Heart right ventricle (tissue), 16 donors: ENCODE results near the gene MARVELD3. TPM values are rescaled to one million over a fixed set of nuclear protein-coding genes. Genes with fewer than 3 reads are reported as not detected.

ENCODE experiments used
- ATAC-seq, 8 donors: fragments of 200-7000 bp; cut with Tn5 transposase; one replicate each; pipeline ENCODE4 v1.9.1; 2020; ENCODE audit warnings: mild to moderate bottlenecking in 8 of 8, moderate library complexity in 8 of 8, moderate number of reproducible peaks in 1 of 8
- DNase-seq, 2 donors: peaks; one replicate each; pipeline ENCODE4 v3.0.0-alpha.2; 2020
- H3K27ac ChIP-seq, 10 donors: fragments of 200-600 bp; sonication (generic) in 2 of 10; one replicate each; pipeline versions ENCODE4 v1.5.0 to v1.8.0; 2020 to 2022; ENCODE audit warnings: mild to moderate bottlenecking in 3 of 10
- H3K27me3 ChIP-seq, 7 donors: fragments of 200-600 bp; one replicate each; pipeline ENCODE4 v1.8.0; 2021 to 2022; ENCODE audit warnings: mild to moderate bottlenecking in 2 of 7
- H3K36me3 ChIP-seq, 9 donors: fragments of 200-600 bp; sonication (generic) in 1 of 9; one replicate each; pipeline versions ENCODE4 v1.5.0 to v1.8.0; 2020 to 2022; ENCODE audit warnings: mild to moderate bottlenecking in 2 of 9
- H3K4me1 ChIP-seq, 9 donors: fragments of 200-600 bp; sonication (generic) in 1 of 9; one replicate each; pipeline versions ENCODE4 v1.5.0 to v1.8.0; 2020 to 2022; ENCODE audit warnings: mild to moderate bottlenecking in 4 of 9
- H3K4me3 ChIP-seq, 10 donors: fragments of 200-600 bp; sonication (generic) in 2 of 10; one replicate each; pipeline versions ENCODE4 v1.5.0 to v1.8.0; 2020 to 2022; ENCODE audit warnings: mild to moderate bottlenecking in 7 of 10, moderate library complexity in 2 of 10
- H3K9me3 ChIP-seq, 11 donors: fragments of 200-600 bp in 10 of 11; sonication (generic) in 2 of 11; one replicate each; pipeline versions ENCODE4 v1.5.0 to v1.8.0; 2013 to 2022; ENCODE audit warnings: mild to moderate bottlenecking in 2 of 11, control low read depth in 1 of 11, moderate library complexity in 1 of 11
- CTCF ChIP-seq, 9 donors: fragments of 200-600 bp; sonication (generic) in 2 of 9; IDR thresholded peaks; one replicate each; pipeline versions ENCODE4 v1.5.0 to v1.8.0; 2021 to 2022; ENCODE audit warnings: antibody characterized with exemption in 9 of 9, mild to moderate bottlenecking in 5 of 9, moderate library complexity in 1 of 9
- WGBS, 2 donors: extraction: QIAGEN DNeasy Blood & Tissue Kit; methylation state at CpG; one replicate each; pipeline ENCODE4 v1.1.7; 2013; ENCODE audit warnings: inconsistent platforms in 1 of 2; 5-methylcytosine and 5-hydroxymethylcytosine counted together
- intact Hi-C, 10 donors: fragments of 100-400 bp; cut with DNase I; formaldehyde crosslinking; loops; one replicate each; pipeline versions ENCODE4 v1.11.1 to v1.14.2; 2022
- polyA plus RNA-seq, 2 donors: library from polyadenylated mRNA; stranded (reverse); fragments of 200-250 nt; gene quantifications; one replicate each; pipeline ENCODE4 v1.2.3, GENCODE V29; 2013
- total RNA-seq, 10 donors: library from RNA; stranded (reverse); fragmentation: NEBNext Ultra II Directional in 3 of 10; extraction: Animal tissue kit (Norgen Biotek cat#: 25700) in 3 of 10; gene quantifications; one replicate each; pipeline versions ENCODE4 v1.2.1 to v1.2.4, GENCODE V29; 2021 to 2023
- donor health status: Arrhythmogenic right ventricular cardiomyopathy.
- donor health status: ischemic (EF 13 %, LVEDD 7.1; RV severe dilation, severe dysfunction).
- donor health status: healthy with polysubstance abuse.
- donor health status: DM: no; HTN: yes; CAD: no.
- donor health status: DM: no; HTN: no; CAD: no.
- donor health status: ischemic (EF 25% LVEDD 6.9; RV normal size, moderate dysfunction).
- donor health status: ischemic (EF 25% LVEDD 5.7; RV mildly dilated, moderate dysfunction).
- donor health status: healthy.
- donor health status: DM: yes; HTN: yes; CAD: no.
- donor health status: Ischemic cardiomyopathy.
- donor health status: ischemic (EF 35%, LVEDD 5.7; RV mildly dilated, moderate dysfunction).
- donor health status: nonischemic (EF 11% LVEDD 7.7; RV severe dilation, severe dysfunction).
- donor health status: DM: yes; HTN: yes; CAD: no.
- donor health status: PGD.
- donor health status: ischemic (EF 29% LVEDD 5.4; RV normal size, mild dysfunction).
- donor health status: nonischemic (EF 23%, LVEDD 6.1; RV moderate dilation, normal function).

MARVELD3 gene
- total and polyA plus RNA-seq, 12 donors, result 0.01 TPM; not detected in 11

GRCh38 chr16:71649704-71650103 lies 23.7 kb downstream of the MARVELD3 start:
- Histone ChIP-seq H3K4me3 (no peak overlapping the region), H3K36me3 (peaks cover 0 to 94% (median 31%) of the 10 kb centered on the region in 9 donors), H3K4me1 (no peaks in the 10 kb centered on the region), H3K27me3 (no peaks in the 10 kb centered on the region), H3K9me3 (no peaks in the 10 kb centered on the region), H3K27ac (no peak overlapping the region)
- no peak for TF ChIP-seq CTCF (IDR thresholded peaks at IDR 0.05)
- 96% methylated on average over 7 of the region's 7 CpGs for WGBS, 2 donors
- DNase-seq (no peak), ATAC-seq (no peak)
- intact Hi-C loops, result loop anchor here in 1 of 10 donors (1.0 kb wide), 1 partner anchor 13 kb away; no protein-coding TSS in a partner anchor

- H3K36me3 ChIP-seq, result peaks cover 0 to 96% (median 30%) of the 10 kb centered on the region in 9 donors
- H3K27ac ChIP-seq, result no peak overlapping the region
- no peaks in the 10 kb centered on the region for H3K4me1 ChIP-seq
- H3K4me3 ChIP-seq, result no peak overlapping the region
- DNase-seq (no peak), ATAC-seq (no peak)
- 93 to 97% methylated on average over 4 of the region's 4 CpGs for WGBS, 2 donors
- no peak for TF ChIP-seq CTCF (IDR thresholded peaks at IDR 0.05)
- no peaks in the 10 kb centered on the region for H3K9me3 ChIP-seq
- no peaks in the 10 kb centered on the region for H3K27me3 ChIP-seq
- intact Hi-C loops, result no loop called here
Observed at GRCh38 chr16:71658771-71659170, 32.8 kb downstream of the MARVELD3 start.

- Histone ChIP-seq H3K4me1 (no peaks in the 10 kb centered on the region), H3K9me3 (no peaks in the 10 kb centered on the region), H3K36me3 (peaks cover 0 to 96% (median 30%) of the 10 kb centered on the region in 9 donors), H3K27ac (no peak overlapping the region), H3K4me3 (no peak overlapping the region), H3K27me3 (no peaks in the 10 kb centered on the region)
- intact Hi-C loops, result no loop called here
- no peak for TF ChIP-seq CTCF (IDR thresholded peaks at IDR 0.05)
- ATAC-seq, result no peak
- WGBS, 2 donors, result 95 to 97% methylated on average over 2 of the region's 2 CpGs
- no peak for DNase-seq
Observed at GRCh38 chr16:71659471-71659870, 33.5 kb downstream of the MARVELD3 start.

GRCh38 chr16:71666264-71666663 lies 40.3 kb downstream of the MARVELD3 start:
- no peaks in the 10 kb centered on the region for H3K9me3 ChIP-seq
- ATAC-seq, result no peak
- intact Hi-C loops, result no loop called here
- no peak overlapping the region for H3K27ac ChIP-seq
- H3K27me3 ChIP-seq, result no peaks in the 10 kb centered on the region
- peaks cover 0 to 100% (median 33%) of the 10 kb centered on the region in 9 donors for H3K36me3 ChIP-seq
- WGBS, 2 donors, result 89 to 98% methylated on average over 1 of the region's 1 CpG
- H3K4me3 ChIP-seq, result no peak overlapping the region
- TF ChIP-seq CTCF (IDR thresholded peaks at IDR 0.05), result no peak
- DNase-seq, result no peak
- no peaks in the 10 kb centered on the region for H3K4me1 ChIP-seq
